Breast epithelium (tissue), 3 donors: ENCODE measurements around the gene SAT2.

ENCODE experiments used
- CTCF ChIP-seq, 3 donors: fragments of 450-650 bp; IDR thresholded peaks; one replicate each; pipeline ENCODE4 v1.5.1; 2016 to 2017; ENCODE audit warnings: antibody characterized with exemption in 3 of 3, mild to moderate bottlenecking in 3 of 3, moderate library complexity in 3 of 3
- POLR2A ChIP-seq: fragments of 450-650 bp; IDR thresholded peaks from one replicate; pipeline ENCODE4 v1.6.1; 2016; ENCODE audit warnings: antibody characterized with exemption, mild to moderate bottlenecking, moderate library complexity
- POLR2AphosphoS5 ChIP-seq, 3 donors: sonication (generic); formaldehyde crosslinking; IDR thresholded peaks; one replicate each; pipeline ENCODE4 v1.6.1; 2017; ENCODE audit warnings: antibody characterized with exemption in 3 of 3

GRCh38 chr17:7651665-7652387 is 24.2 kb upstream of the SAT2 start:
- TF ChIP-seq CTCF (IDR thresholded peaks at IDR 0.05) (no peak), POLR2AphosphoS5 (IDR thresholded peaks at IDR 0.05) (no peak), POLR2A (no peak)
